NCI-H1092 treated with DMSO at 0.1 percent for 48 hours (cell line): Measurements from ENCODE around the gene NBEA.

Source experiments
- DNase-seq: peaks from one replicate; lab custom pipeline; 2025; lab: John Stamatoyannopoulos, UW

Gene NBEA

GRCh38 chr13:35514061-35514477 lies 572.0 kb downstream of the NBEA start:
- DNase-seq = no peak

- DNase-seq = no peak
These were observed 572.9 kb downstream of the NBEA start for GRCh38 chr13:35514801-35515502.

DNA sequence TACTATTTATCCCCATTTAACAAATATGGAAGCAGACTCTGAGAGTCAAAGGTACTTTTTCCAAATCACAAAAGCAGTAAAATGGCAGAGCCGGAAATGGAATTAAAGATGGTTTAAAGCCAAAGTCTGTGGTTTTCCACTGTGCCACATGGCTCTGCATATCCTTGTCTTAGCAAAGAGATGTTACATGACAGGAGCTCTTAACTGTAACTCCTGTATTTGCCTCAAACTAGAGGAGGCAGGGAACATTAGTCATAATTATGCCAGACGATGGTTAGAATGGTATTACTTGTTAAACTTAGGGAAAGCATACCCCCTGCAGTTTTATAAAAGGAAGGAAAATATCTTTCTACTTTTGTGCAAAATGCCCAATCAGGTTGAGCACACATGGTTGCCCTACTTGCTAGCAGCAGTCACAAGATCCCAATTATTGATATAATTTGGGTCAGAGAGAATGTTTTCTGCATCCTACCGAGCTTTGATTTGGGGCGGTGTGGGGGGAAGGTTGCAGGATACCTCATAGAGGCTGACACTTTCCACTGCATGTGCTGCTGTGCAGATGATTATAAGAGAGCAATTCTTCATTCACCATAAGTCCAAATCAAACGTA lies 576.4 kb downstream of the NBEA start:
- no peak for DNase-seq

DNA sequence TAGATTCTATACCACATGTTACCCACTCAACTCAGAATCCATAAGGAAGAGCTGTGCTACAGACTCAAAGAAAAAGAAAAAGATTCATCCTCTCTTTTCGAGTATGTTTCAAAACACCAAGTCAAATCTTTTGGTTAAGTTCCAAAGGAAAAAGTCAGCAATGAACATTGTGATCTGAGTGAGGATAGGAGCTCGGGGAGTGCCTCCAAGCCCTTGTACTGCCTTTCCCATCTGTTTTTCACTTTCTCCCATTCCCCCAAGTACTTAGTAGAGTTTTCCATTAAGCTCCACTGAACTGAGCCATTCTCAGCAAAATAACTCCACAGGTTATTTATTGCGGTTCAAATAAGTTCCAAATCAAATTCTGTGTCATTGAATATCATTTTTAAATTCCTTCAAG lies 582.1 kb downstream of the NBEA start:
- no peak for DNase-seq

GRCh38 chr13:35526577-35526976 lies 584.5 kb downstream of the NBEA start:
- no peak for DNase-seq

DNA sequence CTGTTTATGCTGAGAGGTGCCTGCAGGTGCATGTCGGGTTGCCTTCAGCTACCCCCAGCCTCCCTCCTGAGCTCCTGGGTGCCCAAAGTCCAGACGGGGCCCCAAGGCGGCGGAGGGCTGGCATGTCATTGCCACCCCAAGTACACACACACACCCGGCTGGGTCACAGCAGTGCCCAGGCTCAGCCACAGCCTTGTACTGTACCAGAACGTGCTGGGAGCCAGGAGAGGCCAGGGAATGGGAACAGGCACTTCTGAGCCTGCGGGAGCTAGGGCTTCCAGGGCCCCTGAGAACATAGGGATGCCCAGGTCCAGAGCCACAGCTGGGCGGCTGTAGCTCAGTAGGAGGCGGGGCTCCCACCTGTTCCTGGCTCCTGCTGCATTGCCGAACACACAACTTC lies 585.4 kb downstream of the NBEA start:
- DNase-seq = no peak

DNA sequence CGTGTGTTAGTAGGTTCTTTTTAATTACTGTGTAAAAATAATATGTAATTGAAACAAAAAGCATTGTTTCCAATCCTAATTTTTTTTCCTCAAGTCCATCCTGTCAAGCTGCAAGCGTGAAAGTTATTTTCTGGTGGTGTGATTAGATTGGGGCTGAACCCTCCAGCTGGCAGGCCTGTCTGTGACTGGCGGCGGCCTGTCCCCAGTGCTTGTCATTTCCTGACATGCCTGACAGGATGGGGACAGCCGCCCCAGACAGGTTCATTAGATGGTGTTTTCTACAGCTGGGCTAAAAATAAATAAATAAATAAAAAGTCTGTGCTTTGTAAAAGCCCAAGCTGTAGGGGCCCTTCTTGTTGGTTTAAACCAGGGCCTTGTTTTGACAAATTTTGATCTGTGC lies 588.1 kb downstream of the NBEA start:
- no peak for DNase-seq

- no peak for DNase-seq
These were observed 588.5 kb downstream of the NBEA start for GRCh38 chr13:35530581-35530980.

GRCh38 chr13:35531526-35531925 lies 589.5 kb downstream of the NBEA start:
- DNase-seq = no peak

- no peak for DNase-seq
These were observed 592.3 kb downstream of the NBEA start for GRCh38 chr13:35534343-35534742.

GRCh38 chr13:35548790-35549189 lies 606.7 kb downstream of the NBEA start:
- no peak for DNase-seq

- DNase-seq = no peak
These were observed 607.4 kb downstream of the NBEA start for GRCh38 chr13:35549481-35549880.

DNA sequence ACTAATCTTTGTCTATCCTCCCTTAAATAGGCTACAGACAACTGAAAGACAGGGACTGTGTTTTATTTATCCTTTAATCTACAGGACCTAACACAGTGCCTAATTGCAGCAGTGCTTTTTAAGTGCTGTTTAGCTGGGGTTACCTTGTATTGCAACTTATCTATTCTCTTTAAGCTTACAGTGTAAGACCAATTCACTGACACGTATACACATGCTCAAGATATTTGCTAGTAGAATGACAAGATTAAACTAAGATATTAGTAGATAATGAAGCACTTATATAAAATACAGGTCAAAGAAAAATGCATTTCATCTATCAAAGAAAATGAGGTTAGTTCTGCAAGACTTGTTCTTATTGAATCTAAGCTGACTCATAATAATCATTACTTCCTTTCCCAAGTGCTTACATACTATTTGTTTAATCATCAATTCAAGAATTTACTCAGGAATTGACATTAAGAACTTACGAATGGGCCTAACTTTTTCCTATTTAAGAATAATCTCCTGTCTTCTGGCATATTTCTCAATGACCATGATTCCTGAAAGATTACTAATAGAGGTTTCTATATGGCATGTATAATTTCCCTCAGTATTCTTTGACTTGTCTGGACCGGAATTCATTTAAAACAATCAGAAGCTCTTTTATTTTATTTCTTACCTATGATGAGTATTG lies 610.2 kb downstream of the NBEA start:
- no peak for DNase-seq

GRCh38 chr13:35554972-35555623 lies 613.0 kb downstream of the NBEA start:
- no peak for DNase-seq

DNA sequence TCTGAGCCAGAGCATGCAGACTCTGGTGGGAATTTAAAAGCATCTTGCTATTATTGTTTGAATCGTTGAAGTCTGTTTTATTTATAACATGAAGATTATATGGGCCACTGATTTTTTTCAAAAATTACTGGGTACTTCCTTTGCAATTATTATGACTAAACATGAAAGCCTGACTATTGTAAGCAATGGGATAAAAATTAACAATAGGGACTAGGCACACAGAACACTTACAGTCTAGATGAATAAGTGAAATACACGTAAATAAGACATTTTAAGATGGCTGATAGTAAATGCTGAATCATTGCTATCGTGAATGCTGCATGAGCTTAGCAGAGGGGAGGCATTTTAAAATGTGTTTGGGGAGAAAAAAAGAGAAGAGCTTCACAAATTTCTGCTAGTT lies 615.4 kb downstream of the NBEA start:
- DNase-seq = no peak

- DNase-seq = no peak
These were observed 619.5 kb downstream of the NBEA start for GRCh38 chr13:35561540-35561939.

DNA sequence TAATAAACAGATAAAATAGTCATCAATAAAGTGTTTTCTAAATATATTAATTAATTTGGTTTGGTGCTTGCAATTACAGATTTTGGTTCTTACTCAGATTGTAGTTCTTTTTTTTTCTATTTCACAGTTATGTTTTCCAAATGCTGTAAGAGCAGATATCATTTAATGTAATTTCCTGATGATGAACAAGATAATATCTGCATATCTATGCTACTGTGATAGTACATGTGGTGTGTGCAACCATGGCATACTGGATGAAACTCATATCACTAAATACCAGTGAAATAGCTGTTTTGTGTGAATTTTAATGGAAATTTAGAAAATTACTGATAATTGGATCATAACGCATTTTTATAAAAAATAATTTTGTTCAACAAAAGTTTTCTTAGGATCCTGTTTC lies 623.2 kb downstream of the NBEA start:
- DNase-seq = no peak

GRCh38 chr13:35566340-35566739 lies 624.3 kb downstream of the NBEA start:
- DNase-seq = no peak

DNA sequence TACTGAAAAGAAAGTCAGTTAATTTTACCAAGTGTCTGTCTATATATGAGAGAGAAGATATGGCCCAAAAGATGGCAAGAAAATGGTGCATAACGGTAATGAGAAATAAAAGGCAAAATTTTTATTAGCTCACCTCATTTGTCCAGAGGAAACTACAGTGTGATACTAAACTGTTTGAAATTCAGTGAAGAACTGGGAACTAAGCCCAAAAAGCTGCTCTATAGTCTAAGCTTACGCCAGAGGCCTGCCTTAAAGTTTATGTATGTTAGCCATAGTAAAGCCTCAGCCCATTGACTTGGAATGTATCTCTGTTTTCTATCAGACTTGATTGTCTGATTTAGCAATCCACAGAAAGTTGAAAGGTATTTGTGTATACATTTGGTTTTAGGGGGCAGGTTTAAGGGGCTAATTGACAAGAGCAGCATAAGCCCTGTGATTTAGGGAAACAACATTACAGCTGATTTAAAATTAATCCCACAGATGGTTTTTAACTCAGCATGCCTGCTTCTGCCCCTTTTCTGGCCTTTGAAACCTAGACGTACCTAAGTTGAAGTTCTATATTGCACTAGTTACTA lies 625.4 kb downstream of the NBEA start:
- no peak for DNase-seq

DNA sequence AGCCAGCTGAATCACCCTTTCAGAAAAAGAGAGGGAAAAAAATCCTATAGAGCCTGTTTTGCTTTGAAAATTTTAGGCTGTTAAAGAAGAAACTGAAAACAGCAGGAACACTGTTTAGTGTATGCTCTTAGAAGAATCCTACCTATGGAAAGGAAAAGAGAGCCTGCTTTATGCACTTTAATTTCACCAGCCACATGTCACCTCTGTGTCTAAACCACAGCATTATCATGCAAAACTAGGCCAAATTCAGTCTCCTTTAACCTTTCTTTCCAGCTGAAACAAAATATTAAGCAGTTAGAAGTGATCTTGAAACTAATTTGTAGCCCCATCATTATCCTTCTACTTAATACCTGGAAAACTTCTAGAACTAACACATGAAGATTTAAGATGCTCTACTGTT lies 631.6 kb downstream of the NBEA start:
- no peak for DNase-seq

DNA sequence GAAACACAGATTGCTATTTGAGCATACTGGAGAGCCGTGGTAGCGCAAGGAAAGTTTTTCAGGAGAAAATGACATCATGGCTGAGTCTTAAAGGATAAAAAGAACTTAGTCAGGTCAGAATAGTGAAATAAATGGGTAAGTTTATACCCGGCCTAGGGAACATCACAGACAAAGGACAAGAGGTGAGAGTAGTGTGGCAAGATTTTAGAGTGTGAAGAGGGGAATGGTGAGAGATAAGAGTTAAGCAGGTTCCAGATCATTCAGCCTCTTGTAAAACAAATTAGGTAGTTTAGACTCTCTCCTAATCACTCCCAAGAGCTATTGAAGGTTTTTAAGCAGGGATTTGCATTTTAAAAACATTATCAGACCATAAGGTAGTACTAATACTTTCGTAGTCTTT lies 650.4 kb downstream of the NBEA start:
- DNase-seq = no peak

DNA sequence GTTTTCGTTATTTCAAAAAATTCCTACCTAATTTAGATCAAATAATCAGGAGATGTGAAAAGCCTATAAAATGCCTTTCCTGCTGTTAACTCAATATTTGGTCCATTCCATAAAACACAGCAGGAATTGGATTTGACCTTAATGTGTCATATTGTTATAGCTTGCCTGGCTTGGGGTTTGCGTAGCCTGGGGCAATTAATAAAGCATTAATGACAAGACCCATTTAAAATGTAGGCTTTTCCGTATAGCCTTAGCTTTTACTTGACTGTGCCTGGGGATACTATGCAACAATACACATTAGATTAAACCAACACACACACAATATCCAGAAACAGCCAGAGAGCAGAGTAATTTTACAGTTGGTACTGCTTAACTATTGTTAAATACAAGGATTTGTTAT lies 651.6 kb downstream of the NBEA start:
- DNase-seq = no peak

DNA sequence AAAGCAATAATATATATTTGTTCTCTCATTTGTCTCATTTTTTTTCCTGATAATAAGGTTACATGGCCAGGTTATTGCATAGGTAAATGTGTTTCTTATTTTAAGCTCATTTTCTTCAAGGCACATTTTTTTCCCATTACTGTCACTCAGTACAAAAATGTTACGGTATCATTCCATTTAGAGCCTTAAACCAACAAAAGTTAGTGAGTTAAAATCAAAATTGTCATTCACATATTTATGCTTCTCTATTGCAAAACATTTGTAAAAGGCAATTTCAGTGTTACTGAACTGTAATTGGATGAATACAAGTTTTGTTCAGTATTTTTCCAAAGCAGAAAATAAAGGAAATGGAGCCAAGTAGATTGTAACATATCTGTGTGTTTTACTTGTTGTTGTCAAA lies 652.0 kb downstream of the NBEA start:
- no peak for DNase-seq
